ENCODE results near the gene SLC30A9.

The SLC30A9 gene

DNA sequence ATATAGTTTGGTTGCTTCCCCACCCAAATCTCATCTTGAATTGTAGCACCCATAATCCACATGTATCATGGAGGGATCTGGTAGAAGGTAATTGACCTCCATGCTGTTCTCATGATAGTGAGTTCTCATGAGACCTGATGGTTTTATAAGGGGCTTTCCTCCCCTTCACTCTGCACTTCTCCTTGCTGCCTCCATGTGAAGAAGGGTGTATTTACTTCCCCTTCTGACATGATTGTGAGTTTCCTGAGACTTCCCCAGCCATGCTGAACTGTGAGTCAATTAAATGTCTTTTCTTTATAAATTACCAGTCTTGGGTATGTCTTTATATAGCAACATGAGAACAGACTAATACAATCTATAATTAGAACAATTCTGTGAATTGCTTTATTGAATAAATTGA lies 20.7 kb upstream of the SLC30A9 start:
- H3F3A ChIP-seq (ENCODE audit: insufficient read depth): no peaks in the 10 kb centered on the region
- no peaks in the 10 kb centered on the region for H3K79me2 ChIP-seq (ENCODE audit: insufficient read depth, low read length)
- no peak overlapping the region for H3K4me3 ChIP-seq (ENCODE audit: insufficient read depth, low read length, poor library complexity, severe bottlenecking)
- H3K36me3 ChIP-seq (ENCODE audit: low read length): no peaks in the 10 kb centered on the region
- H3K9ac ChIP-seq (ENCODE audit: low read length): no peak overlapping the region
- no peaks in the 10 kb centered on the region for H4K20me1 ChIP-seq (ENCODE audit: low read depth, low read length)
- no peak overlapping the region for H2AFZ ChIP-seq (ENCODE audit: low read depth, low read length, severe bottlenecking)
- H3K27ac ChIP-seq (ENCODE audit: low read depth, low read length): no peak overlapping the region
- H3K9me3 ChIP-seq (ENCODE audit: insufficient read depth, low read length): no peaks in the 10 kb centered on the region
- TF ChIP-seq, protein P1, sequence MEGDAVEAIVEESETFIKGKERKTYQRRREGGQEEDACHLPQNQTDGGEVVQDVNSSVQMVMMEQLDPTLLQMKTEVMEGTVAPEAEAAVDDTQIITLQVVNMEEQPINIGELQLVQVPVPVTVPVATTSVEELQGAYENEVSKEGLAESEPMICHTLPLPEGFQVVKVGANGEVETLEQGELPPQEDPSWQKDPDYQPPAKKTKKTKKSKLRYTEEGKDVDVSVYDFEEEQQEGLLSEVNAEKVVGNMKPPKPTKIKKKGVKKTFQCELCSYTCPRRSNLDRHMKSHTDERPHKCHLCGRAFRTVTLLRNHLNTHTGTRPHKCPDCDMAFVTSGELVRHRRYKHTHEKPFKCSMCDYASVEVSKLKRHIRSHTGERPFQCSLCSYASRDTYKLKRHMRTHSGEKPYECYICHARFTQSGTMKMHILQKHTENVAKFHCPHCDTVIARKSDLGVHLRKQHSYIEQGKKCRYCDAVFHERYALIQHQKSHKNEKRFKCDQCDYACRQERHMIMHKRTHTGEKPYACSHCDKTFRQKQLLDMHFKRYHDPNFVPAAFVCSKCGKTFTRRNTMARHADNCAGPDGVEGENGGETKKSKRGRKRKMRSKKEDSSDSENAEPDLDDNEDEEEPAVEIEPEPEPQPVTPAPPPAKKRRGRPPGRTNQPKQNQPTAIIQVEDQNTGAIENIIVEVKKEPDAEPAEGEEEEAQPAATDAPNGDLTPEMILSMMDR (IDR thresholded peaks at IDR 0.05; ENCODE audit: insufficient read depth, low read length, poor library complexity, severe bottlenecking): no peak
- TF ChIP-seq EZH2phosphoT487 (conservative IDR thresholded peaks at IDR 0.05; ENCODE audit: low read length): no peak
- H3K4me2 ChIP-seq (ENCODE audit: low read depth, low read length, poor library complexity, severe bottlenecking): no peak overlapping the region
- no peaks in the 10 kb centered on the region for H3K9me2 ChIP-seq (replicated peaks; ENCODE audit: insufficient read depth, low read length)
- no peaks in the 10 kb centered on the region for H3K27me3 ChIP-seq (ENCODE audit: low read length)

DNA sequence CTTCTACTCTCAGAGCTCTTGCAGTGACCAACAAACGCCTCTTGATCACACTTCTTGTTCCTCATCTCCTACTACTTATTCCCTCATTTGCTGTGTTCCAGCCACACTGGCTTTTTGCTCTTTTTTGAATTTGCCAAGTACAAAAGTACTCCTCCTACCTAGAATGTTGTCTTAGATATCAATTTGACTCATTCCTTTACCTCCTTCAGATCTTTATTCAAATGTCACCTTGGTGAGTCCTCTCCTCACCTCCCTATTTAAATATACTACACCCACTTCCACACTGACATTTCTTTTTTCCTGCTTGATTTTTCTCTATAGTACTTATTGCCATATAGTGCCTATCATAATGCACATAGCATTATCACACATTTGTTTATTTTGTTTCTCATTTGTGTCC lies 15.0 kb upstream of the SLC30A9 start:
- TF ChIP-seq, protein P1 (IDR thresholded peaks at IDR 0.05; ENCODE audit: insufficient read depth, low read length, poor library complexity, severe bottlenecking): no peak
- TF ChIP-seq EZH2phosphoT487 (conservative IDR thresholded peaks at IDR 0.05; ENCODE audit: low read length): no peak
- Histone ChIP-seq H3K36me3 (ENCODE audit: low read length) (no peaks in the 10 kb centered on the region), H3K4me3 (ENCODE audit: insufficient read depth, low read length, poor library complexity, severe bottlenecking) (no peak overlapping the region), H3K27me3 (ENCODE audit: low read length) (no peaks in the 10 kb centered on the region), H3K9ac (ENCODE audit: low read length) (no peak overlapping the region), H3K27ac (ENCODE audit: low read depth, low read length) (no peak overlapping the region), H3K9me2 (replicated peaks; ENCODE audit: insufficient read depth, low read length) (no peaks in the 10 kb centered on the region), H3F3A (ENCODE audit: insufficient read depth) (no peaks in the 10 kb centered on the region), H3K79me2 (ENCODE audit: insufficient read depth, low read length) (no peaks in the 10 kb centered on the region), H2AFZ (ENCODE audit: low read depth, low read length, severe bottlenecking) (no peak overlapping the region), H3K9me3 (ENCODE audit: insufficient read depth, low read length) (no peaks in the 10 kb centered on the region), H4K20me1 (ENCODE audit: low read depth, low read length) (no peaks in the 10 kb centered on the region), H3K4me2 (ENCODE audit: low read depth, low read length, poor library complexity, severe bottlenecking) (no peak overlapping the region)

DNA sequence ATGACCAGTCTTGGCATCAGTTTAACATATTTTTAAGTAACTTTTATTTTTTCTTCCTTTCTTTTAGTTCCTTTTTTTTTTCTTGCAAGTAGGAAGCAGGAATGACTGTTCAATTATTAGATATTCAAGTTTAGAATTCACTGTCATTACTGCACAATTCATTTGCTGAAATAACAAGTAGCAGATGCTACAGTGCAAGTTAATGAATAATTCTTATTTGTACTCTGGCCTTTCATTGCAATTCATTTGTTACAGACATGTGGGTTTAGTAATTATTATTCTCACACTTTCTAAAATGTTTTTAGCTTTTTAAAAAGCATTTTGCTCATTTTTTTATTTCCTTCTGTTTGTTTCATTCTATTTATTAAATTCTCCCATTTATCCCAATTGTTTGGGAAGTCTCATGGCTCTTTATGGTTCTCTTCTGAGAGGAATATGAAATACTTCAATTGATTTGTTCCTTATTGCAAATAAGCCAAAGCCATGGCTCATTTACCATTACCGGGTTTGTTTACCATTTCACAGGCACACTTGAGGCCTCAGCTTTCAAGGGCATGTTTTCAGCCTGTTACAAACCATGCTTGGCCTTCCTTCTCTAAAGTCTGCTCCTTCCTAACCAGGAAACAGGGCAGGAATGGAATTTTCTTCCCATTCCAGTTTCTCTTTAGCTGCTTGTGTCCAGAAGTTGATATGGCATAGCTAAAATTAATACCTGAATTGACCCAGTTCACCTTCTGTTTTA lies 13.4 kb upstream of the SLC30A9 start:
- Histone ChIP-seq H2AFZ (ENCODE audit: low read depth, low read length, severe bottlenecking) (no peak overlapping the region), H3K27ac (ENCODE audit: low read depth, low read length) (no peak overlapping the region), H3K36me3 (ENCODE audit: low read length) (no peaks in the 10 kb centered on the region), H3K4me2 (ENCODE audit: low read depth, low read length, poor library complexity, severe bottlenecking) (no peak overlapping the region), H4K20me1 (ENCODE audit: low read depth, low read length) (no peaks in the 10 kb centered on the region), H3K9ac (ENCODE audit: low read length) (no peak overlapping the region), H3K9me2 (replicated peaks; ENCODE audit: insufficient read depth, low read length) (no peaks in the 10 kb centered on the region), H3F3A (ENCODE audit: insufficient read depth) (no peaks in the 10 kb centered on the region), H3K79me2 (ENCODE audit: insufficient read depth, low read length) (no peaks in the 10 kb centered on the region), H3K4me3 (ENCODE audit: insufficient read depth, low read length, poor library complexity, severe bottlenecking) (no peak overlapping the region), H3K27me3 (ENCODE audit: low read length) (no peaks in the 10 kb centered on the region), H3K9me3 (ENCODE audit: insufficient read depth, low read length) (no peaks in the 10 kb centered on the region)
- TF ChIP-seq EZH2phosphoT487 (conservative IDR thresholded peaks at IDR 0.05; ENCODE audit: low read length): no peak
- TF ChIP-seq, protein P1 (IDR thresholded peaks at IDR 0.05; ENCODE audit: insufficient read depth, low read length, poor library complexity, severe bottlenecking): no peak

Data from SU-DHL-6 (cell line).